WTC11 (cell line): ENCODE results near the gene WBP2. TPM values are rescaled to one million over a fixed set of nuclear protein-coding genes. Genes with fewer than 3 reads are reported as not detected.

Experiments
- ATAC-seq: fragments of 200-7000 bp; cut with Tn5 transposase; 2 replicates; pipeline ENCODE4 v1.10.0; 2021; ENCODE audit warnings: mild to moderate bottlenecking, moderate library complexity
- CTCF ChIA-PET: fragments of 300-600 bp; sonication (Branson Sonifier 250); formaldehyde crosslinking; loops from one replicate; lab custom pipeline; 2021; ENCODE audit warnings: antibody characterized with exemption; lab: Charles Lee
- POLR2A ChIA-PET: fragments of 350-600 bp; sonication (Branson Sonifier 250); formaldehyde crosslinking; loops from one replicate; lab custom pipeline; 2021; ENCODE audit warnings: antibody characterized with exemption; lab: Charles Lee
- DNase-seq: peaks from one replicate; pipeline ENCODE4 v3.0.0; 2021; ENCODE audit warnings: low spot score
- H3K27ac Mint-ChIP-seq: 2 replicates; pipeline ENCODE4 v1.8.0; 2021; ENCODE audit warnings: mixed read lengths
- H3K27me3 Mint-ChIP-seq: 2 replicates; pipeline ENCODE4 v1.8.0; 2021; ENCODE audit warnings: low read depth, mild to moderate bottlenecking, moderate library complexity, mixed read lengths
- H3K36me3 Mint-ChIP-seq: 2 replicates; pipeline ENCODE4 v1.8.0; 2021; ENCODE audit warnings: mixed read lengths
- H3K4me1 Mint-ChIP-seq: 2 replicates; pipeline ENCODE4 v1.8.0; 2022; ENCODE audit warnings: mixed read lengths
- H3K4me3 Mint-ChIP-seq: 2 replicates; pipeline ENCODE4 v1.8.0; 2021; ENCODE audit warnings: mild to moderate bottlenecking, moderate library complexity, mixed read lengths
- H3K9me3 Mint-ChIP-seq: 2 replicates; pipeline ENCODE4 v1.8.0; 2021; ENCODE audit warnings: mixed read lengths
- CREB1 ChIP-seq: sonication (generic); formaldehyde crosslinking; IDR thresholded peaks from 2 replicates; pipeline ENCODE4 v1.8.0; 2023; ENCODE audit warnings: mild to moderate bottlenecking, missing genetic modification reagents
- CREM ChIP-seq: sonication (generic); formaldehyde crosslinking; IDR thresholded peaks from 2 replicates; pipeline ENCODE4 v1.8.1; 2022; ENCODE audit warnings: mild to moderate bottlenecking, missing genetic modification reagents, moderate library complexity
- ESRRA ChIP-seq: sonication (generic); formaldehyde crosslinking; IDR thresholded peaks from 2 replicates; pipeline ENCODE4 v1.8.1; 2022; ENCODE audit warnings: mild to moderate bottlenecking, missing genetic modification reagents, borderline replicate concordance
- FOXK1 ChIP-seq: sonication (generic); formaldehyde crosslinking; IDR thresholded peaks from 2 replicates; pipeline ENCODE4 v1.8.0; 2022; ENCODE audit warnings: mild to moderate bottlenecking, moderate library complexity, missing genetic modification reagents
- GABPB1 ChIP-seq: sonication (generic); formaldehyde crosslinking; IDR thresholded peaks from 2 replicates; pipeline ENCODE4 v1.8.1; 2023; ENCODE audit warnings: mild to moderate bottlenecking, missing genetic modification reagents
- GRHL2 ChIP-seq: fragments of 250-450 bp; sonication (Bioruptor Pico); IDR thresholded peaks from 2 replicates; pipeline ENCODE4 v1.8.0; 2022; ENCODE audit warnings: mild to moderate bottlenecking, moderate library complexity; ENCODE audit not compliant: insufficient replicate concordance, severe bottlenecking
- GTF2I ChIP-seq: fragments of 250-450 bp; sonication (Bioruptor Pico); conservative IDR thresholded peaks from 2 replicates; pipeline ENCODE4 v1.4.0; 2021; ENCODE audit warnings: mild to moderate bottlenecking
- NFATC4 ChIP-seq: fragments of 250-450 bp; sonication (Bioruptor Pico); IDR thresholded peaks from 2 replicates; pipeline ENCODE4 v1.9.0; 2021; ENCODE audit warnings: mild to moderate bottlenecking
- NR3C1 ChIP-seq: sonication (generic); formaldehyde crosslinking; conservative IDR thresholded peaks from 2 replicates; pipeline ENCODE4 v1.8.1; 2023; ENCODE audit warnings: low read depth, mild to moderate bottlenecking, missing genetic modification reagents
- SOX15 ChIP-seq: fragments of 250-450 bp; sonication (Bioruptor Pico); IDR thresholded peaks from 2 replicates; pipeline ENCODE4 v1.9.0; 2021; ENCODE audit warnings: mild to moderate bottlenecking
- TCF7 ChIP-seq: sonication (generic); formaldehyde crosslinking; IDR thresholded peaks from 2 replicates; pipeline ENCODE4 v1.8.0; 2022; ENCODE audit warnings: mild to moderate bottlenecking, low read depth, missing genetic modification reagents, moderate library complexity
- ZNF263 ChIP-seq: sonication (generic); formaldehyde crosslinking; IDR thresholded peaks from 2 replicates; pipeline ENCODE4 v1.8.1; 2022; ENCODE audit warnings: low read depth, mild to moderate bottlenecking, moderate library complexity, missing genetic modification reagents
- ZNF317 ChIP-seq: sonication (generic); formaldehyde crosslinking; IDR thresholded peaks from 2 replicates; pipeline ENCODE4 v1.8.1; 2023; ENCODE audit warnings: low read depth, mild to moderate bottlenecking, moderate library complexity, missing genetic modification reagents, borderline replicate concordance
- total RNA-seq: library from RNA; stranded (reverse); gene quantifications from 3 replicates; pipeline ENCODE4 v1.2.3, GENCODE V29; 2021
- TF ChIP-seq, protein P1 (sequence below): sonication (generic); formaldehyde crosslinking; conservative IDR thresholded peaks from 2 replicates; pipeline ENCODE4 v1.8.1; 2023; ENCODE audit warnings: mild to moderate bottlenecking, low read depth, missing genetic modification reagents, moderate library complexity
- TF ChIP-seq, protein P2 (sequence below): sonication (generic); formaldehyde crosslinking; IDR thresholded peaks from 2 replicates; pipeline ENCODE4 v1.8.1; 2023; ENCODE audit warnings: mild to moderate bottlenecking, missing genetic modification reagents
- TF ChIP-seq, protein P3 (sequence below): sonication (generic); formaldehyde crosslinking; IDR thresholded peaks from 2 replicates; pipeline ENCODE4 v1.8.0; 2022; ENCODE audit warnings: missing genetic modification reagents
- TF ChIP-seq, protein P4 (sequence below): sonication (generic); formaldehyde crosslinking; IDR thresholded peaks from 2 replicates; pipeline ENCODE4 v1.8.1; 2022; ENCODE audit warnings: low read depth, mild to moderate bottlenecking, moderate library complexity, missing genetic modification reagents, borderline replicate concordance
- TF ChIP-seq, protein P5 (sequence below): sonication (generic); formaldehyde crosslinking; IDR thresholded peaks from 2 replicates; pipeline ENCODE4 v1.8.0; 2023; ENCODE audit warnings: mild to moderate bottlenecking, missing genetic modification reagents
- TF ChIP-seq, protein P6 (sequence below): fragments of 250-450 bp; sonication (Bioruptor Pico); IDR thresholded peaks from 2 replicates; pipeline ENCODE4 v1.9.0; 2021; ENCODE audit warnings: mild to moderate bottlenecking

WBP2 gene
- total RNA-seq, 1 experiment from 2014 or later, result 68.8 TPM

DNA sequence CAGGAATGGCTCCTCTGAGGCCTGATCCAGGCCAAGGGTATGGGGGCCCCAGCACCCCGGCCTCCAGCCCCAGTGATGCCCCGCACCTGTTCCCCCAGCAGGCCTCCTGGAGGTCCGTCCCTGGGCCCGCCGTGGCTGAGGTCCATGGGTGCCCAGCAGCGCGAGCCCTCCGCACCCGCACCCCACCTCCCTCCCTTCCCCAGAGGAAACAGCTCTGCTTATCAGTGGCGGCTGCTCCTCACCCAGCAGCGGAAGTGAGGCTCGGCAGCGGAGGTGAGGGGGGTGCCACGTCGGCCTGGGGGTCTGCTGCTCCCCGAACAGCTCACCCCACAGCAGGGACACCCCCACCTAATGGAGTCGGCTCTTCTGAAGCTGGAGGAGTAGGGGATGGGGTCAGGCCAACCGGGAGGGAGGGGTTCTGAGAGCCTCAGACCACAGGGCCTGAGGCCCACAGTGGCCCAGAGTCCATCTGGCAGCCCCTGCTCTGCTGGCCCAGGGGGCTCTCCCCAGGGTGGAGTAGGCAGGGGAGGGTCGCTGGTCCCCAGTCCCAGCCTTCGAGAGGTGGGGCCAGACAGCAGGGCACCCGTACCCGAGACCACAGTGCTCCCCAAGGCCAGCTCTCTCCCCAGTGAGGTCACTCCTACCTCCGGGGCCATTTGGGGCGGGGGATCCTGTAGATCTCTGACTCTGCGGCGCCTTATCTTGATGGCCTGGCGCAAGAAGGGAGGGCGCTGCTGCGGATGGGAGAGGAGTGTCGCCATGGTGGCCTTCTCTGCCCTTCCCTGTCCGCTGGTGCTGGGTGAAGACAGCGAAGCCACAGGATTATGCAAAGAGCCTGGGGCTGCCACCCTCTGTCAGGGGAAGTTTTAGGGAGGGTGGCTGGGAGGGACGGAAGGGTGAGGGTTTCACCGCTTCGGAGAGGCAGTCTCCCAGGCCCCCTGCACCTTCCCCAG, 11.3 kb downstream of the WBP2 start, which contains the start of gene UNC13D (continued):
- TF ChIP-seq, protein P1, sequence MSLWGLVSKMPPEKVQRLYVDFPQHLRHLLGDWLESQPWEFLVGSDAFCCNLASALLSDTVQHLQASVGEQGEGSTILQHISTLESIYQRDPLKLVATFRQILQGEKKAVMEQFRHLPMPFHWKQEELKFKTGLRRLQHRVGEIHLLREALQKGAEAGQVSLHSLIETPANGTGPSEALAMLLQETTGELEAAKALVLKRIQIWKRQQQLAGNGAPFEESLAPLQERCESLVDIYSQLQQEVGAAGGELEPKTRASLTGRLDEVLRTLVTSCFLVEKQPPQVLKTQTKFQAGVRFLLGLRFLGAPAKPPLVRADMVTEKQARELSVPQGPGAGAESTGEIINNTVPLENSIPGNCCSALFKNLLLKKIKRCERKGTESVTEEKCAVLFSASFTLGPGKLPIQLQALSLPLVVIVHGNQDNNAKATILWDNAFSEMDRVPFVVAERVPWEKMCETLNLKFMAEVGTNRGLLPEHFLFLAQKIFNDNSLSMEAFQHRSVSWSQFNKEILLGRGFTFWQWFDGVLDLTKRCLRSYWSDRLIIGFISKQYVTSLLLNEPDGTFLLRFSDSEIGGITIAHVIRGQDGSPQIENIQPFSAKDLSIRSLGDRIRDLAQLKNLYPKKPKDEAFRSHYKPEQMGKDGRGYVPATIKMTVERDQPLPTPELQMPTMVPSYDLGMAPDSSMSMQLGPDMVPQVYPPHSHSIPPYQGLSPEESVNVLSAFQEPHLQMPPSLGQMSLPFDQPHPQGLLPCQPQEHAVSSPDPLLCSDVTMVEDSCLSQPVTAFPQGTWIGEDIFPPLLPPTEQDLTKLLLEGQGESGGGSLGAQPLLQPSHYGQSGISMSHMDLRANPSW, result no peak
- no peak for TF ChIP-seq SOX15
- no peak for TF ChIP-seq GRHL2
- TF ChIP-seq, protein P2, sequence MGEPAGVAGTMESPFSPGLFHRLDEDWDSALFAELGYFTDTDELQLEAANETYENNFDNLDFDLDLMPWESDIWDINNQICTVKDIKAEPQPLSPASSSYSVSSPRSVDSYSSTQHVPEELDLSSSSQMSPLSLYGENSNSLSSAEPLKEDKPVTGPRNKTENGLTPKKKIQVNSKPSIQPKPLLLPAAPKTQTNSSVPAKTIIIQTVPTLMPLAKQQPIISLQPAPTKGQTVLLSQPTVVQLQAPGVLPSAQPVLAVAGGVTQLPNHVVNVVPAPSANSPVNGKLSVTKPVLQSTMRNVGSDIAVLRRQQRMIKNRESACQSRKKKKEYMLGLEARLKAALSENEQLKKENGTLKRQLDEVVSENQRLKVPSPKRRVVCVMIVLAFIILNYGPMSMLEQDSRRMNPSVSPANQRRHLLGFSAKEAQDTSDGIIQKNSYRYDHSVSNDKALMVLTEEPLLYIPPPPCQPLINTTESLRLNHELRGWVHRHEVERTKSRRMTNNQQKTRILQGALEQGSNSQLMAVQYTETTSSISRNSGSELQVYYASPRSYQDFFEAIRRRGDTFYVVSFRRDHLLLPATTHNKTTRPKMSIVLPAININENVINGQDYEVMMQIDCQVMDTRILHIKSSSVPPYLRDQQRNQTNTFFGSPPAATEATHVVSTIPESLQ (CRISPR knock-in tag), result no peak
- TF ChIP-seq NFATC4 (CRISPR knock-in tag), result no peak

DNA sequence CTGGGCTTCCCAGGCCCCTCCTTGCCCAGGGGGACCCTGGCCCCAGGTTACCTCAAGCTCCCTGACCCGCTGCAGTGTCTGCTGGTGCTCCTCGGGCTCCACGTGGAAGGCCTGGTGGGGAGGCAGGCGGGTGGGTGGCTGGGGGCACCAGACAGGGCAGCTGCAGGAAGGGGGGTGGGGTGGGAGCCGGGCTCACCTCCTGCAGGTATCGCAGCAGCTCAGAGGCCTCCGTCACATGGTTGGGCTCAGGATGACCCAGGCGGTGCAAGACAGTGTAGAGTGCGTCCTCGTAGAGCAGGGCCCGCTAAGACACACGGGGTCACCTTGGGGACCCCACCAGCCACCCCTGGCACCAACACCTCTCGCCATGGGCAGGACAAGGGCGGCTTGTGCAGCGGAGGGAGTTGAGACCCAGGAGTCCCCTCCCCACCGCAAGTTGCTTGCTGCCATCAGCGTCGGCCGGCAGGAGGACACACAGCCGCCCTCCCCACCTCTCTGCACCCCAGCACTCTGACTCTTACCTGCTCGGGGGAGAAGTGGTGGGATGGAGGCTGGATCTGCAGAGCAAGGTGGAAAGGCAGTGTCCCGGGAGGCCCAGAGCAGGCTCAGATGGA, 12.1 kb downstream of the WBP2 start:
- no peak for ATAC-seq
- Mint-ChIP-seq H3K27me3 (no peaks in the 10 kb centered on the region), H3K4me1 (peaks cover 14% of the 10 kb centered on the region), H3K36me3 (peaks cover 18% of the 10 kb centered on the region; the same call in 1 of the 2 replicates), H3K4me3 (no peak overlapping the region), H3K27ac (no peak overlapping the region), H3K9me3 (no peaks in the 10 kb centered on the region)
- ChIA-PET CTCF (interaction anchor here (0.6 to 8.8 kb wide), 3 partner anchors 14 to 154 kb away, joined by 3 to 180 read pairs (median 3); no protein-coding TSS in a partner anchor), POLR2A (interaction anchor here (0.5 to 1.1 kb wide), 2 partner anchors 59 to 262 kb away, joined by 3 read pairs; no protein-coding TSS in a partner anchor)
- DNase-seq, result no peak
- TF ChIP-seq FOXK1 (CRISPR knock-in tag) (no peak), ESRRA (no peak), GTF2I (CRISPR knock-in tag) (no peak), CREB1 (CRISPR knock-in tag) (no peak), GABPB1 (CRISPR knock-in tag) (no peak), TCF7 (CRISPR knock-in tag) (no peak), ZNF263 (no peak), CREM (CRISPR knock-in tag) (no peak), NR3C1 (CRISPR knock-in tag) (no peak), ZNF317 (CRISPR knock-in tag) (no peak)
- TF ChIP-seq, protein P3, sequence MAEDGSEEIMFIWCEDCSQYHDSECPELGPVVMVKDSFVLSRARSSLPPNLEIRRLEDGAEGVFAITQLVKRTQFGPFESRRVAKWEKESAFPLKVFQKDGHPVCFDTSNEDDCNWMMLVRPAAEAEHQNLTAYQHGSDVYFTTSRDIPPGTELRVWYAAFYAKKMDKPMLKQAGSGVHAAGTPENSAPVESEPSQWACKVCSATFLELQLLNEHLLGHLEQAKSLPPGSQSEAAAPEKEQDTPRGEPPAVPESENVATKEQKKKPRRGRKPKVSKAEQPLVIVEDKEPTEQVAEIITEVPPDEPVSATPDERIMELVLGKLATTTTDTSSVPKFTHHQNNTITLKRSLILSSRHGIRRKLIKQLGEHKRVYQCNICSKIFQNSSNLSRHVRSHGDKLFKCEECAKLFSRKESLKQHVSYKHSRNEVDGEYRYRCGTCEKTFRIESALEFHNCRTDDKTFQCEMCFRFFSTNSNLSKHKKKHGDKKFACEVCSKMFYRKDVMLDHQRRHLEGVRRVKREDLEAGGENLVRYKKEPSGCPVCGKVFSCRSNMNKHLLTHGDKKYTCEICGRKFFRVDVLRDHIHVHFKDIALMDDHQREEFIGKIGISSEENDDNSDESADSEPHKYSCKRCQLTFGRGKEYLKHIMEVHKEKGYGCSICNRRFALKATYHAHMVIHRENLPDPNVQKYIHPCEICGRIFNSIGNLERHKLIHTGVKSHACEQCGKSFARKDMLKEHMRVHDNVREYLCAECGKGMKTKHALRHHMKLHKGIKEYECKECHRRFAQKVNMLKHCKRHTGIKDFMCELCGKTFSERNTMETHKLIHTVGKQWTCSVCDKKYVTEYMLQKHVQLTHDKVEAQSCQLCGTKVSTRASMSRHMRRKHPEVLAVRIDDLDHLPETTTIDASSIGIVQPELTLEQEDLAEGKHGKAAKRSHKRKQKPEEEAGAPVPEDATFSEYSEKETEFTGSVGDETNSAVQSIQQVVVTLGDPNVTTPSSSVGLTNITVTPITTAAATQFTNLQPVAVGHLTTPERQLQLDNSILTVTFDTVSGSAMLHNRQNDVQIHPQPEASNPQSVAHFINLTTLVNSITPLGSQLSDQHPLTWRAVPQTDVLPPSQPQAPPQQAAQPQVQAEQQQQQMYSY (CRISPR knock-in tag), result no peak
- TF ChIP-seq, protein P4, sequence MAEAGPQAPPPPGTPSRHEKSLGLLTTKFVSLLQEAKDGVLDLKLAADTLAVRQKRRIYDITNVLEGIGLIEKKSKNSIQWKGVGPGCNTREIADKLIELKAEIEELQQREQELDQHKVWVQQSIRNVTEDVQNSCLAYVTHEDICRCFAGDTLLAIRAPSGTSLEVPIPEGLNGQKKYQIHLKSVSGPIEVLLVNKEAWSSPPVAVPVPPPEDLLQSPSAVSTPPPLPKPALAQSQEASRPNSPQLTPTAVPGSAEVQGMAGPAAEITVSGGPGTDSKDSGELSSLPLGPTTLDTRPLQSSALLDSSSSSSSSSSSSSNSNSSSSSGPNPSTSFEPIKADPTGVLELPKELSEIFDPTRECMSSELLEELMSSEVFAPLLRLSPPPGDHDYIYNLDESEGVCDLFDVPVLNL (CRISPR knock-in tag), result no peak
- TF ChIP-seq, protein P5, sequence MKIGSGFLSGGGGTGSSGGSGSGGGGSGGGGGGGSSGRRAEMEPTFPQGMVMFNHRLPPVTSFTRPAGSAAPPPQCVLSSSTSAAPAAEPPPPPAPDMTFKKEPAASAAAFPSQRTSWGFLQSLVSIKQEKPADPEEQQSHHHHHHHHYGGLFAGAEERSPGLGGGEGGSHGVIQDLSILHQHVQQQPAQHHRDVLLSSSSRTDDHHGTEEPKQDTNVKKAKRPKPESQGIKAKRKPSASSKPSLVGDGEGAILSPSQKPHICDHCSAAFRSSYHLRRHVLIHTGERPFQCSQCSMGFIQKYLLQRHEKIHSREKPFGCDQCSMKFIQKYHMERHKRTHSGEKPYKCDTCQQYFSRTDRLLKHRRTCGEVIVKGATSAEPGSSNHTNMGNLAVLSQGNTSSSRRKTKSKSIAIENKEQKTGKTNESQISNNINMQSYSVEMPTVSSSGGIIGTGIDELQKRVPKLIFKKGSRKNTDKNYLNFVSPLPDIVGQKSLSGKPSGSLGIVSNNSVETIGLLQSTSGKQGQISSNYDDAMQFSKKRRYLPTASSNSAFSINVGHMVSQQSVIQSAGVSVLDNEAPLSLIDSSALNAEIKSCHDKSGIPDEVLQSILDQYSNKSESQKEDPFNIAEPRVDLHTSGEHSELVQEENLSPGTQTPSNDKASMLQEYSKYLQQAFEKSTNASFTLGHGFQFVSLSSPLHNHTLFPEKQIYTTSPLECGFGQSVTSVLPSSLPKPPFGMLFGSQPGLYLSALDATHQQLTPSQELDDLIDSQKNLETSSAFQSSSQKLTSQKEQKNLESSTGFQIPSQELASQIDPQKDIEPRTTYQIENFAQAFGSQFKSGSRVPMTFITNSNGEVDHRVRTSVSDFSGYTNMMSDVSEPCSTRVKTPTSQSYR (CRISPR knock-in tag), result no peak
- TF ChIP-seq, protein P6, sequence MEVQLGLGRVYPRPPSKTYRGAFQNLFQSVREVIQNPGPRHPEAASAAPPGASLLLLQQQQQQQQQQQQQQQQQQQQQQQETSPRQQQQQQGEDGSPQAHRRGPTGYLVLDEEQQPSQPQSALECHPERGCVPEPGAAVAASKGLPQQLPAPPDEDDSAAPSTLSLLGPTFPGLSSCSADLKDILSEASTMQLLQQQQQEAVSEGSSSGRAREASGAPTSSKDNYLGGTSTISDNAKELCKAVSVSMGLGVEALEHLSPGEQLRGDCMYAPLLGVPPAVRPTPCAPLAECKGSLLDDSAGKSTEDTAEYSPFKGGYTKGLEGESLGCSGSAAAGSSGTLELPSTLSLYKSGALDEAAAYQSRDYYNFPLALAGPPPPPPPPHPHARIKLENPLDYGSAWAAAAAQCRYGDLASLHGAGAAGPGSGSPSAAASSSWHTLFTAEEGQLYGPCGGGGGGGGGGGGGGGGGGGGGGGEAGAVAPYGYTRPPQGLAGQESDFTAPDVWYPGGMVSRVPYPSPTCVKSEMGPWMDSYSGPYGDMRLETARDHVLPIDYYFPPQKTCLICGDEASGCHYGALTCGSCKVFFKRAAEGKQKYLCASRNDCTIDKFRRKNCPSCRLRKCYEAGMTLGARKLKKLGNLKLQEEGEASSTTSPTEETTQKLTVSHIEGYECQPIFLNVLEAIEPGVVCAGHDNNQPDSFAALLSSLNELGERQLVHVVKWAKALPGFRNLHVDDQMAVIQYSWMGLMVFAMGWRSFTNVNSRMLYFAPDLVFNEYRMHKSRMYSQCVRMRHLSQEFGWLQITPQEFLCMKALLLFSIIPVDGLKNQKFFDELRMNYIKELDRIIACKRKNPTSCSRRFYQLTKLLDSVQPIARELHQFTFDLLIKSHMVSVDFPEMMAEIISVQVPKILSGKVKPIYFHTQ (CRISPR knock-in tag), result no peak
